DLD1 (cell line): ENCODE measurements around the gene PRIM2.
"Not testable (repeated sequence)": the region's sequence is repeated elsewhere in the genome, so short reads cannot be mapped to it uniquely, and the experiment has no call there.

Source experiments
- in situ Hi-C: cut with HindIII; loops from 2 replicates; pipeline ENCODE4 v1.10.0; 2017; ENCODE audit warnings: low sequenced_read_pairs

Gene PRIM2

GRCh38 chr6:57308755-57309154, 8.7 kb upstream of the PRIM2 start:
- in situ Hi-C loops = not testable (repeated sequence)

GRCh38 chr6:57310095-57310816, 7.2 kb upstream of the PRIM2 start:
- in situ Hi-C loops = not testable (repeated sequence)

- in situ Hi-C loops = no loop called here
Observed at GRCh38 chr6:57310817-57311157, 6.6 kb upstream of the PRIM2 start.

GRCh38 chr6:57311300-57312003, 6.0 kb upstream of the PRIM2 start:
- in situ Hi-C loops = not testable (repeated sequence)

- in situ Hi-C loops = no loop called here
Observed at GRCh38 chr6:57312004-57312345, 5.5 kb upstream of the PRIM2 start.

- in situ Hi-C loops = no loop called here
Observed at GRCh38 chr6:57313009-57313408, 4.4 kb upstream of the PRIM2 start.

GRCh38 chr6:57313711-57314471, 3.5 kb upstream of the PRIM2 start:
- in situ Hi-C loops = no loop called here

GRCh38 chr6:57315111-57315510, 2.3 kb upstream of the PRIM2 start:
- in situ Hi-C loops = loop anchor here (5.0 kb wide), 1 partner anchor 68 kb away; no protein-coding TSS in a partner anchor

- in situ Hi-C loops = loop anchor here (5.0 kb wide), 1 partner anchor 69 kb away; no protein-coding TSS in a partner anchor
Observed at GRCh38 chr6:57315851-57316250, 1.6 kb upstream of the PRIM2 start.

GRCh38 chr6:57316581-57317059, 810 bp upstream of the PRIM2 start:
- in situ Hi-C loops = loop anchor here (5.0 kb wide), 1 partner anchor 69 kb away; no protein-coding TSS in a partner anchor

- in situ Hi-C loops = no loop called here
Observed at GRCh38 chr6:57324538-57324937, 7.1 kb downstream of the PRIM2 start.

GRCh38 chr6:57327311-57327710, 9.9 kb downstream of the PRIM2 start:
- in situ Hi-C loops = no loop called here

GRCh38 chr6:57328074-57328473, 10.6 kb downstream of the PRIM2 start:
- in situ Hi-C loops = no loop called here

- in situ Hi-C loops = no loop called here
Observed at GRCh38 chr6:57329933-57330332, 12.5 kb downstream of the PRIM2 start.

GRCh38 chr6:57342148-57342669, 24.8 kb downstream of the PRIM2 start:
- in situ Hi-C loops = no loop called here

GRCh38 chr6:57343342-57343741, 25.9 kb downstream of the PRIM2 start:
- in situ Hi-C loops = not testable (repeated sequence)

GRCh38 chr6:57346715-57347114, 29.3 kb downstream of the PRIM2 start:
- in situ Hi-C loops = not testable (repeated sequence)

- in situ Hi-C loops = not testable (repeated sequence)
Observed at GRCh38 chr6:57347597-57347996, 30.2 kb downstream of the PRIM2 start.

- in situ Hi-C loops = not testable (repeated sequence)
Observed at GRCh38 chr6:57350443-57350842, 33.0 kb downstream of the PRIM2 start.

- in situ Hi-C loops = not testable (repeated sequence)
Observed at GRCh38 chr6:57352596-57352995, 35.2 kb downstream of the PRIM2 start.

GRCh38 chr6:57358319-57358718, 40.9 kb downstream of the PRIM2 start:
- in situ Hi-C loops = not testable (repeated sequence)
